Measurements from ENCODE around the gene N4BP2L1. TPM values are rescaled to one million over a fixed set of nuclear protein-coding genes. Genes with fewer than 3 reads are reported as not detected.

N4BP2L1 gene
- total and polyA plus RNA-seq, 2 of the 8 experiments (the other 6 are each of a cell fraction or from before 2014, with no cell fraction given) = 1.3 to 3.1 TPM

- no peak for TF ChIP-seq ASH2L (IDR thresholded peaks at IDR 0.05; ENCODE audit: low read length)
- TF ChIP-seq EZH2 (IDR thresholded peaks at IDR 0.05; ENCODE audit: low read depth, low read length, severe bottlenecking) = no peak
- no peak for TF ChIP-seq KDM1A (IDR thresholded peaks at IDR 0.05; ENCODE audit: borderline replicate concordance, low read length)
- TF ChIP-seq TAF7 (optimal IDR thresholded peaks at IDR 0.05; ENCODE audit: borderline replicate concordance, low read depth, low read length) = no peak
- TF ChIP-seq NRF1 (IDR thresholded peaks at IDR 0.05; ENCODE audit: low read depth, low read length) = no peak
- no peak for TF ChIP-seq POLR2AphosphoS5 (IDR thresholded peaks at IDR 0.05; ENCODE audit: low read depth, low read length)
- TF ChIP-seq, protein P1, sequence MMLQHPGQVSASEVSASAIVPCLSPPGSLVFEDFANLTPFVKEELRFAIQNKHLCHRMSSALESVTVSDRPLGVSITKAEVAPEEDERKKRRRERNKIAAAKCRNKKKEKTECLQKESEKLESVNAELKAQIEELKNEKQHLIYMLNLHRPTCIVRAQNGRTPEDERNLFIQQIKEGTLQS (IDR thresholded peaks at IDR 0.05; ENCODE audit: insufficient read depth, low read depth, low read length) = no peak
- no peak for TF ChIP-seq POLR2A (IDR thresholded peaks at IDR 0.05; ENCODE audit: control extremely low read depth in 1 of 2, low read depth in 2 of 2, low read length in 2 of 2)
- TF ChIP-seq FOSL1 (IDR thresholded peaks at IDR 0.05; ENCODE audit: insufficient read depth, low read depth, low read length) = no peak
- TF ChIP-seq SRF (IDR thresholded peaks at IDR 0.05; ENCODE audit: low read depth, low read length) = no peak
- TF ChIP-seq GTF2F1 (IDR thresholded peaks at IDR 0.05; ENCODE audit: borderline replicate concordance, low read depth, low read length) = no peak
- no peak for TF ChIP-seq RBBP5 (IDR thresholded peaks at IDR 0.05; ENCODE audit: borderline replicate concordance, low read depth, low read length)
- no peak overlapping the region for H3K56ac ChIP-seq (replicated peaks; ENCODE audit: insufficient read length, low read depth, low read length)
Observed at GRCh38 chr13:32455594-32455903, 27.6 kb upstream of the N4BP2L1 start.

More at GRCh38 chr13:32455594-32455903, 27.6 kb upstream of the N4BP2L1 start:
- ChIA-PET POLR2A (ENCODE audit: partially characterized antibody) (interaction anchor here (0.6 to 2.3 kb wide), 2 partner anchors 27 to 154 kb away, joined by 3 to 6 read pairs; partner anchors contain the start of gene N4BP2L1), CTCF (ENCODE audit: partially characterized antibody) (no interaction called here)
- H3K79me2 ChIP-seq (ENCODE audit: control insufficient read depth in 1 of 2, insufficient read depth in 2 of 2, low read length in 2 of 2) = no peaks in the 10 kb centered on the region
- H4K91ac ChIP-seq (replicated peaks; ENCODE audit: insufficient read length, low read length) = no peak overlapping the region
- H3K4me2 ChIP-seq (ENCODE audit: insufficient read depth in 1 of 2, low read depth in 2 of 2, low read length in 2 of 2) = no peak overlapping the region
- no peaks in the 10 kb centered on the region for H3K4me1 ChIP-seq (replicated peaks in 1 of 4; ENCODE audit: control insufficient read depth in 3 of 4, insufficient read depth in 4 of 4, low read length in 3 of 4)
- no peak overlapping the region for H2BK120ac ChIP-seq (replicated peaks; ENCODE audit: low read depth, low read length)
- H3K4ac ChIP-seq (replicated peaks; ENCODE audit: insufficient read length, low read depth, low read length) = no peak overlapping the region
- no peak overlapping the region for H3K27ac ChIP-seq (ENCODE audit: low read depth, low read length)
- FAIRE-seq (no peak), DNase-seq (ENCODE audit: low read depth in 1 of 2, low spot score in 2 of 2) (no peak)
- H2BK5ac ChIP-seq (ENCODE audit: low read depth, low read length) = no peak overlapping the region
- no peaks in the 10 kb centered on the region for H3K23me2 ChIP-seq (ENCODE audit: low read depth, low read length)
- H3K23ac ChIP-seq (ENCODE audit: insufficient read length) = no peak overlapping the region
- no peak overlapping the region for H3K14ac ChIP-seq (ENCODE audit: insufficient read length)
- no peaks in the 10 kb centered on the region for H4K20me1 ChIP-seq (replicated peaks in 1 of 2; ENCODE audit: control insufficient read depth in 1 of 2, insufficient read depth in 2 of 2, low read length in 2 of 2)
- no peak overlapping the region for H3K4me3 ChIP-seq (ENCODE audit: extremely low read depth in 1 of 4, insufficient read depth in 2 of 4, low read depth in 3 of 4, low read length in 4 of 4)
- no peak overlapping the region for H3K9ac ChIP-seq (replicated peaks in 1 of 4; ENCODE audit: extremely low read depth in 1 of 4, low read depth in 3 of 4, low read length in 3 of 4)
- no peaks in the 10 kb centered on the region for H3K36me3 ChIP-seq (ENCODE audit: control insufficient read depth in 2 of 4, insufficient read depth in 4 of 4, low read length in 3 of 4)
- WGBS, 2 experiments (ENCODE audit: extremely low coverage in 1 of 2, insufficient coverage in 1 of 2, insufficient read length in 1 of 2, insufficient replicate concordance in 2 of 2, low coverage in 1 of 2, low lambda C conversion rate in 2 of 2, missing lambda C conversion rate in 1 of 2) = 90% methylated on average over 2 of the region's 2 CpGs; no CpG with 5 or more reads in 1 of the 2 experiments
- no peaks in the 10 kb centered on the region for H3K79me1 ChIP-seq (ENCODE audit: low read depth, low read length)
- H3K27me3 ChIP-seq (replicated peaks in 1 of 4; ENCODE audit: control insufficient read depth in 3 of 4, extremely low read depth in 1 of 4, insufficient read depth in 3 of 4, low read length in 3 of 4) = no peaks in the 10 kb centered on the region
- H2AK5ac ChIP-seq (ENCODE audit: low read depth, low read length) = no peak overlapping the region
- no peak overlapping the region for H2BK15ac ChIP-seq (ENCODE audit: low read length)
- H2BK20ac ChIP-seq (ENCODE audit: low read length) = no peak overlapping the region
- H3K18ac ChIP-seq (ENCODE audit: extremely low read depth, low read length) = no peak overlapping the region
- no peak overlapping the region for H4K5ac ChIP-seq (ENCODE audit: insufficient read length, low read depth, low read length)
- H2BK12ac ChIP-seq (ENCODE audit: low read depth, low read length) = no peak overlapping the region
- peaks cover 0 to 2% of the 10 kb centered on the region in 2 experiments; a peak in 1 of 4 replicates for H3K9me3 ChIP-seq (ENCODE audit: insufficient read depth in 2 of 2, low read depth in 1 of 2, low read length in 1 of 2)
- no peak overlapping the region for H4K8ac ChIP-seq (ENCODE audit: extremely low read depth, insufficient read depth, low read length)
- H2AFZ ChIP-seq (ENCODE audit: low read length) = no peak overlapping the region

All from H1 (cell line).